HEK293 (cell line): ENCODE data around the gene SHOX.

Experiments used
- MYNN ChIP-seq: fragments of 450-650 bp; formaldehyde crosslinking; IDR thresholded peaks from 2 replicates; pipeline ENCODE4 v1.5.1; 2016; ENCODE audit warnings: missing biosample characterization, missing genetic modification characterization, borderline replicate concordance
- SP2 ChIP-seq: fragments of 450-650 bp; formaldehyde crosslinking; IDR thresholded peaks from 2 replicates; pipeline ENCODE4 v1.5.1; 2016; ENCODE audit warnings: missing biosample characterization, missing genetic modification characterization
- ZNF121 ChIP-seq: fragments of 450-650 bp; formaldehyde crosslinking; IDR thresholded peaks from 2 replicates; pipeline ENCODE4 v1.5.1; 2016; ENCODE audit warnings: missing biosample characterization, missing genetic modification characterization
- ZNF426 ChIP-seq: fragments of 450-650 bp; formaldehyde crosslinking; IDR thresholded peaks from 2 replicates; pipeline ENCODE4 v1.5.1; 2017; ENCODE audit warnings: missing biosample characterization, missing genetic modification characterization, mild to moderate bottlenecking, inconsistent platforms, moderate library complexity
- ZNF530 ChIP-seq: fragments of 450-650 bp; formaldehyde crosslinking; IDR thresholded peaks from 2 replicates; pipeline ENCODE4 v1.5.1; 2016; ENCODE audit warnings: low read depth, missing biosample characterization, missing genetic modification characterization
- ZNF621 ChIP-seq: fragments of 450-650 bp; formaldehyde crosslinking; IDR thresholded peaks from 2 replicates; pipeline ENCODE4 v1.5.1; 2017; ENCODE audit warnings: missing biosample characterization, missing genetic modification characterization
- TF ChIP-seq, protein P1 (sequence below): fragments of 450-650 bp; formaldehyde crosslinking; IDR thresholded peaks from 2 replicates; pipeline ENCODE4 v1.5.1; 2016; ENCODE audit warnings: missing biosample characterization, missing genetic modification characterization
- TF ChIP-seq, protein P2 (sequence below): fragments of 450-650 bp; formaldehyde crosslinking; conservative IDR thresholded peaks from 2 replicates; pipeline ENCODE4 v1.5.1; 2016; ENCODE audit warnings: low read depth, missing biosample characterization, missing genetic modification characterization
- TF ChIP-seq, protein P3 (sequence below): fragments of 450-650 bp; formaldehyde crosslinking; IDR thresholded peaks from 2 replicates; pipeline ENCODE4 v1.5.1; 2016; ENCODE audit warnings: missing biosample characterization, missing genetic modification characterization
- TF ChIP-seq, protein P4 (sequence below): fragments of 450-650 bp; formaldehyde crosslinking; IDR thresholded peaks from 2 replicates; pipeline ENCODE4 v1.5.1; 2016; ENCODE audit warnings: missing biosample characterization, missing genetic modification characterization

DNA sequence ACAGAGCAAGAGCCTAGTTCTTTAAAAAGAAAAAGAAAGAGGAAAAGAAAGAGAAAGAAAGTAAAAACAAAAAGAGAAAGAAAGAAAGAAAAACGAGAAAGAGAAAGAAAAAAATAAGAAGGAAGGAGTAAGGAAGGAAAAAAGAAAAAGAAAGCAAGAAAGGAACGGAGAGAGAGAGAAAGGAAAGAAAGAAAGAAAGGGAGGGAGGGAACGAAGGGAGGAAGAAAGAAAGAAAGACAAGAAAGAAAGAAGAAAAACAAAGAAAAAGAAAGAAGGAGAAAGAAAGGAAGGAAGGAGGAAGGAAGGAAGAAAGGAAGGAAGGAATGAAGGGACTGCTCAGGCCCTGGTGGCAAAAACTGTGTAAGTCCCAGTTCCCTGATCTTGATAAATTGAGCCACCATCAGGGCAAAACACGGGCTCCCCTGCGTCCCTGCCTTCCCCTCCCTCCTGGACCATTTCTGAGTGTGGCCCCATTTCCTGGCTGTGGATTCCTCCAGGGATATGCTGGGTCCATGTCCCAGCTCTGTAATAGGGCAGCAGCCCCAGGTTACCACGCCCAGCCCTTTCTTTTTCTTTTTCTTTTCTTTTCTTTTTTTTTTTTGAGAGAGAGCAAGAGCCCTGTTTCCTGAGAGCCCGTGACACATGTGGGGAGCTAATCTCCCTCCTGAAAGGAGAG, 44.8 kb downstream of the SHOX start:
- TF ChIP-seq, protein P1, sequence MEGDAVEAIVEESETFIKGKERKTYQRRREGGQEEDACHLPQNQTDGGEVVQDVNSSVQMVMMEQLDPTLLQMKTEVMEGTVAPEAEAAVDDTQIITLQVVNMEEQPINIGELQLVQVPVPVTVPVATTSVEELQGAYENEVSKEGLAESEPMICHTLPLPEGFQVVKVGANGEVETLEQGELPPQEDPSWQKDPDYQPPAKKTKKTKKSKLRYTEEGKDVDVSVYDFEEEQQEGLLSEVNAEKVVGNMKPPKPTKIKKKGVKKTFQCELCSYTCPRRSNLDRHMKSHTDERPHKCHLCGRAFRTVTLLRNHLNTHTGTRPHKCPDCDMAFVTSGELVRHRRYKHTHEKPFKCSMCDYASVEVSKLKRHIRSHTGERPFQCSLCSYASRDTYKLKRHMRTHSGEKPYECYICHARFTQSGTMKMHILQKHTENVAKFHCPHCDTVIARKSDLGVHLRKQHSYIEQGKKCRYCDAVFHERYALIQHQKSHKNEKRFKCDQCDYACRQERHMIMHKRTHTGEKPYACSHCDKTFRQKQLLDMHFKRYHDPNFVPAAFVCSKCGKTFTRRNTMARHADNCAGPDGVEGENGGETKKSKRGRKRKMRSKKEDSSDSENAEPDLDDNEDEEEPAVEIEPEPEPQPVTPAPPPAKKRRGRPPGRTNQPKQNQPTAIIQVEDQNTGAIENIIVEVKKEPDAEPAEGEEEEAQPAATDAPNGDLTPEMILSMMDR (tag by site-specific recombination) = no peak
- TF ChIP-seq MYNN (tag by site-specific recombination) (no peak), SP2 (tag by site-specific recombination) (no peak), ZNF426 (tag by site-specific recombination) (no peak), ZNF121 (no peak), ZNF530 (tag by site-specific recombination) (no peak), ZNF621 (tag by site-specific recombination) (no peak)
- TF ChIP-seq, protein P2, sequence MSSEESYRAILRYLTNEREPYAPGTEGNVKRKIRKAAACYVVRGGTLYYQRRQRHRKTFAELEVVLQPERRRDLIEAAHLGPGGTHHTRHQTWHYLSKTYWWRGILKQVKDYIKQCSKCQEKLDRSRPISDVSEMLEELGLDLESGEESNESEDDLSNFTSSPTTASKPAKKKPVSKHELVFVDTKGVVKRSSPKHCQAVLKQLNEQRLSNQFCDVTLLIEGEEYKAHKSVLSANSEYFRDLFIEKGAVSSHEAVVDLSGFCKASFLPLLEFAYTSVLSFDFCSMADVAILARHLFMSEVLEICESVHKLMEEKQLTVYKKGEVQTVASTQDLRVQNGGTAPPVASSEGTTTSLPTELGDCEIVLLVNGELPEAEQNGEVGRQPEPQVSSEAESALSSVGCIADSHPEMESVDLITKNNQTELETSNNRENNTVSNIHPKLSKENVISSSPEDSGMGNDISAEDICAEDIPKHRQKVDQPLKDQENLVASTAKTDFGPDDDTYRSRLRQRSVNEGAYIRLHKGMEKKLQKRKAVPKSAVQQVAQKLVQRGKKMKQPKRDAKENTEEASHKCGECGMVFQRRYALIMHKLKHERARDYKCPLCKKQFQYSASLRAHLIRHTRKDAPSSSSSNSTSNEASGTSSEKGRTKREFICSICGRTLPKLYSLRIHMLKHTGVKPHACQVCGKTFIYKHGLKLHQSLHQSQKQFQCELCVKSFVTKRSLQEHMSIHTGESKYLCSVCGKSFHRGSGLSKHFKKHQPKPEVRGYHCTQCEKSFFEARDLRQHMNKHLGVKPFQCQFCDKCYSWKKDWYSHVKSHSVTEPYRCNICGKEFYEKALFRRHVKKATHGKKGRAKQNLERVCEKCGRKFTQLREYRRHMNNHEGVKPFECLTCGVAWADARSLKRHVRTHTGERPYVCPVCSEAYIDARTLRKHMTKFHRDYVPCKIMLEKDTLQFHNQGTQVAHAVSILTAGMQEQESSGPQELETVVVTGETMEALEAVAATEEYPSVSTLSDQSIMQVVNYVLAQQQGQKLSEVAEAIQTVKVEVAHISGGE (tag by site-specific recombination) = no peak
- TF ChIP-seq, protein P3, sequence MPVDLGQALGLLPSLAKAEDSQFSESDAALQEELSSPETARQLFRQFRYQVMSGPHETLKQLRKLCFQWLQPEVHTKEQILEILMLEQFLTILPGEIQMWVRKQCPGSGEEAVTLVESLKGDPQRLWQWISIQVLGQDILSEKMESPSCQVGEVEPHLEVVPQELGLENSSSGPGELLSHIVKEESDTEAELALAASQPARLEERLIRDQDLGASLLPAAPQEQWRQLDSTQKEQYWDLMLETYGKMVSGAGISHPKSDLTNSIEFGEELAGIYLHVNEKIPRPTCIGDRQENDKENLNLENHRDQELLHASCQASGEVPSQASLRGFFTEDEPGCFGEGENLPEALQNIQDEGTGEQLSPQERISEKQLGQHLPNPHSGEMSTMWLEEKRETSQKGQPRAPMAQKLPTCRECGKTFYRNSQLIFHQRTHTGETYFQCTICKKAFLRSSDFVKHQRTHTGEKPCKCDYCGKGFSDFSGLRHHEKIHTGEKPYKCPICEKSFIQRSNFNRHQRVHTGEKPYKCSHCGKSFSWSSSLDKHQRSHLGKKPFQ (tag by site-specific recombination) = no peak
- TF ChIP-seq, protein P4, sequence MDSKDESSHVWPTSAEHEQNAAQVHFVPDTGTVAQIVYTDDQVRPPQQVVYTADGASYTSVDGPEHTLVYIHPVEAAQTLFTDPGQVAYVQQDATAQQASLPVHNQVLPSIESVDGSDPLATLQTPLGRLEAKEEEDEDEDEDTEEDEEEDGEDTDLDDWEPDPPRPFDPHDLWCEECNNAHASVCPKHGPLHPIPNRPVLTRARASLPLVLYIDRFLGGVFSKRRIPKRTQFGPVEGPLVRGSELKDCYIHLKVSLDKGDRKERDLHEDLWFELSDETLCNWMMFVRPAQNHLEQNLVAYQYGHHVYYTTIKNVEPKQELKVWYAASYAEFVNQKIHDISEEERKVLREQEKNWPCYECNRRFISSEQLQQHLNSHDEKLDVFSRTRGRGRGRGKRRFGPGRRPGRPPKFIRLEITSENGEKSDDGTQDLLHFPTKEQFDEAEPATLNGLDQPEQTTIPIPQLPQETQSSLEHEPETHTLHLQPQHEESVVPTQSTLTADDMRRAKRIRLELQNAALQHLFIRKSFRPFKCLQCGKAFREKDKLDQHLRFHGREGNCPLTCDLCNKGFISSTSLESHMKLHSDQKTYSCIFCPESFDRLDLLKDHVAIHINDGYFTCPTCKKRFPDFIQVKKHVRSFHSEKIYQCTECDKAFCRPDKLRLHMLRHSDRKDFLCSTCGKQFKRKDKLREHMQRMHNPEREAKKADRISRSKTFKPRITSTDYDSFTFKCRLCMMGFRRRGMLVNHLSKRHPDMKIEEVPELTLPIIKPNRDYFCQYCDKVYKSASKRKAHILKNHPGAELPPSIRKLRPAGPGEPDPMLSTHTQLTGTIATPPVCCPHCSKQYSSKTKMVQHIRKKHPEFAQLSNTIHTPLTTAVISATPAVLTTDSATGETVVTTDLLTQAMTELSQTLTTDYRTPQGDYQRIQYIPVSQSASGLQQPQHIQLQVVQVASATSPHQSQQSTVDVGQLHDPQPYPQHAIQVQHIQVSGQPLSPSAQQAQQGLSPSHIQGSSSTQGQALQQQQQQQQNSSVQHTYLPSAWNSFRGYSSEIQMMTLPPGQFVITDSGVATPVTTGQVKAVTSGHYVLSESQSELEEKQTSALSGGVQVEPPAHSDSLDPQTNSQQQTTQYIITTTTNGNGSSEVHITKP = no peak
